CD4-positive, alpha-beta T cell (primary cell): Measurements from ENCODE around the gene CLN3. TPM values are rescaled to one million over a fixed set of nuclear protein-coding genes. Genes with fewer than 3 reads are reported as not detected.

Experiments
- ATAC-seq: fragments of 200-7000 bp; cut with Tn5 transposase; one replicate; pipeline ENCODE4 v1.10.0; 2022; ENCODE audit warnings: mild to moderate bottlenecking; ENCODE audit not compliant: poor library complexity
- CTCF ChIA-PET: fragments of 350-600 bp; sonication (Branson Sonifier 250); formaldehyde crosslinking; loops from one replicate; lab custom pipeline; 2021; ENCODE audit warnings: antibody characterized with exemption, inconsistent platforms; lab: Charles Lee
- POLR2A ChIA-PET: fragments of 350-600 bp; sonication (Branson Sonifier 250); formaldehyde crosslinking; loops from one replicate; lab custom pipeline; 2021; ENCODE audit warnings: antibody characterized with exemption, inconsistent platforms; lab: Charles Lee
- DNase-seq, 14 experiments: peaks; one replicate each; pipeline ENCODE4 v3.0.0-alpha.2; 2013 to 2020; ENCODE audit warnings: mixed read lengths in 2 of 14
- H3K27ac ChIP-seq, 2 donors: one replicate each; pipeline versions ENCODE4 v1.5.1 to v1.7.0; 2013; ENCODE audit warnings: low read length in 2 of 2, low read depth in 1 of 2, mild to moderate bottlenecking in 1 of 2
- H3K27me3 ChIP-seq, 2 experiments: 1 replicate in 1 of 2; 2 replicates in 1 of 2; pipeline versions ENCODE4 v1.6.1 to v1.7.0; 2013; ENCODE audit warnings: low read length in 2 of 2, control low read depth in 1 of 2, mild to moderate bottlenecking in 1 of 2, moderate library complexity in 1 of 2; ENCODE audit not compliant: insufficient read depth in 2 of 2, control insufficient read depth in 1 of 2
- H3K36me3 ChIP-seq: one replicate; pipeline ENCODE4 v1.6.1; 2013; ENCODE audit warnings: low read length, control low read depth; ENCODE audit not compliant: insufficient read depth
- H3K4me1 ChIP-seq: one replicate; pipeline ENCODE4 v1.6.1; 2013; ENCODE audit warnings: low read length, control low read depth; ENCODE audit not compliant: insufficient read depth
- H3K4me3 ChIP-seq: one replicate; pipeline ENCODE4 v1.5.1; 2013; ENCODE audit warnings: mild to moderate bottlenecking, low read length, moderate library complexity
- H3K9me3 ChIP-seq, 2 experiments: 1 replicate in 1 of 2; 2 replicates in 1 of 2; pipeline versions ENCODE4 v1.6.1 to v1.7.0; 2013; ENCODE audit warnings: low read length in 2 of 2, mild to moderate bottlenecking in 2 of 2, control low read depth in 1 of 2, moderate library complexity in 1 of 2; ENCODE audit not compliant: control insufficient read depth in 1 of 2, insufficient read depth in 1 of 2
- H3K27ac Mint-ChIP-seq: one replicate; pipeline ENCODE4 v1.8.0; 2020; ENCODE audit warnings: mixed read lengths
- H3K27me3 Mint-ChIP-seq: one replicate; pipeline ENCODE4 v1.8.0; 2021; ENCODE audit warnings: mixed read lengths
- H3K36me3 Mint-ChIP-seq: one replicate; pipeline ENCODE4 v1.8.0; 2021; ENCODE audit warnings: low read depth, mixed read lengths
- H3K4me1 Mint-ChIP-seq: one replicate; pipeline ENCODE4 v1.8.0; 2021; ENCODE audit warnings: low read depth, mixed read lengths
- H3K4me3 Mint-ChIP-seq: one replicate; pipeline ENCODE4 v1.8.0; 2020; ENCODE audit warnings: mild to moderate bottlenecking, mixed read lengths
- H3K9me3 Mint-ChIP-seq: one replicate; pipeline ENCODE4 v1.8.0; 2020; ENCODE audit warnings: mixed read lengths
- CTCF ChIP-seq: fragments of 200-600 bp; IDR thresholded peaks from one replicate; pipeline ENCODE4 v1.8.0; 2022; ENCODE audit warnings: antibody characterized with exemption, mild to moderate bottlenecking
- intact Hi-C, 2 experiments: fragments of 100-400 bp; cut with DNase I in 1 of 2; cut with micrococcal nuclease in 1 of 2; formaldehyde crosslinking; loops; one replicate each; pipeline versions ENCODE4 v1.15.1 to v1.9.0; 2023 to 2025; cut with DNase I, micrococcal nuclease
- total RNA-seq, 174 experiments: library from RNA in 2 of 174; stranded (reverse) in 2 of 174; gene quantifications; one replicate each; pipeline ENCODE4 v1.2.3 and lab custom pipeline; 2021 to 2026

Gene CLN3
- total RNA-seq, 2 experiments from 2014 or later = 42.7 to 46.3 TPM

- ChIA-PET POLR2A (interaction anchor here (0.8 kb wide), 1 partner anchor 12 kb away, joined by 3 read pairs; no protein-coding TSS in a partner anchor), CTCF (no interaction called here)
- Mint-ChIP-seq H3K27me3 (no peaks in the 10 kb centered on the region), H3K27ac (no peak overlapping the region), H3K4me1 (peaks cover 4% of the 10 kb centered on the region), H3K36me3 (peaks cover 92% of the 10 kb centered on the region), H3K9me3 (no peaks in the 10 kb centered on the region), H3K4me3 (no peak overlapping the region)
- ATAC-seq = no peak
- DNase-seq = no peak
- Histone ChIP-seq H3K4me3 (no peak overlapping the region), H3K4me1 (peaks cover 3% of the 10 kb centered on the region), H3K9me3 (no peaks in the 10 kb centered on the region), H3K27ac (no peak overlapping the region), H3K27me3 (no peaks in the 10 kb centered on the region), H3K36me3 (peaks cover 57% of the 10 kb centered on the region)
- no peak for TF ChIP-seq CTCF
- intact Hi-C loops = loop anchor here in 1 of 2 experiments (10.0 kb wide), 1 partner anchor 46 kb away; no protein-coding TSS in a partner anchor
Observed at GRCh38 chr16:28478506-28479180, 13.2 kb downstream of the CLN3 start.

GRCh38 chr16:28477311-28477920, 14.5 kb downstream of the CLN3 start:
- intact Hi-C loops = loop anchor here in 1 of 2 experiments (10.0 kb wide), 1 partner anchor 47 kb away; no protein-coding TSS in a partner anchor
- Mint-ChIP-seq H3K27ac (no peak overlapping the region), H3K36me3 (peaks cover 87% of the 10 kb centered on the region)

GRCh38 chr16:28475221-28475620, 16.7 kb downstream of the CLN3 start:
- no peaks in the 10 kb centered on the region for H3K27me3 Mint-ChIP-seq
- no peaks in the 10 kb centered on the region for H3K9me3 Mint-ChIP-seq
- no peak for DNase-seq
- Histone ChIP-seq H3K4me3 (no peak overlapping the region), H3K4me1 (no peaks in the 10 kb centered on the region), H3K27me3 (no peaks in the 10 kb centered on the region), H3K27ac (no peak overlapping the region), H3K9me3 (no peaks in the 10 kb centered on the region), H3K36me3 (peaks cover 36% of the 10 kb centered on the region)
- peaks cover 4% of the 10 kb centered on the region for H3K4me1 Mint-ChIP-seq
- TF ChIP-seq CTCF = no peak
- POLR2A ChIA-PET = interaction anchor here (1.0 kb wide), 1 partner anchor 79 kb away, joined by 3 read pairs; the partner anchor contains the start of gene SGF29
- H3K4me3 Mint-ChIP-seq = no peak overlapping the region
- H3K36me3 Mint-ChIP-seq = peaks cover 73% of the 10 kb centered on the region
- H3K27ac Mint-ChIP-seq = peak overlapping the region; percentile 59
- no peak for ATAC-seq
- intact Hi-C loops = loop anchor here in 1 of 2 experiments (10.0 kb wide), 1 partner anchor 50 kb away; no protein-coding TSS in a partner anchor
- CTCF ChIA-PET = interaction anchor here (0.7 kb wide), 1 partner anchor 41 kb away, joined by 3 read pairs; no protein-coding TSS in a partner anchor

More at GRCh38 chr16:28477311-28477920, 14.5 kb downstream of the CLN3 start:
- Histone ChIP-seq H3K27ac (no peak overlapping the region), H3K4me1 (peaks cover 3% of the 10 kb centered on the region), H3K4me3 (no peak overlapping the region), H3K9me3 (no peaks in the 10 kb centered on the region), H3K36me3 (peaks cover 54% of the 10 kb centered on the region), H3K27me3 (no peaks in the 10 kb centered on the region)
- ATAC-seq = no peak
- H3K4me3 Mint-ChIP-seq = no peak overlapping the region
- DNase-seq = no peak
- ChIA-PET CTCF (no interaction called here), POLR2A (no interaction called here)
- TF ChIP-seq CTCF = no peak
- H3K4me1 Mint-ChIP-seq = peaks cover 4% of the 10 kb centered on the region
- no peaks in the 10 kb centered on the region for H3K9me3 Mint-ChIP-seq
- no peaks in the 10 kb centered on the region for H3K27me3 Mint-ChIP-seq
